SH-SY5Y (cell line): ENCODE data around the gene INPP4A.

Experiments used
- GATA2 ChIP-seq: IDR thresholded peaks from 2 replicates; pipeline ENCODE4 v1.6.1; 2011; ENCODE audit warnings: mild to moderate bottlenecking, low read depth, low read length
- GATA3 ChIP-seq: IDR thresholded peaks from 2 replicates; pipeline ENCODE4 v1.6.1; 2011; ENCODE audit warnings: low read depth, mild to moderate bottlenecking, low read length, moderate library complexity

- no peak for TF ChIP-seq GATA2
- TF ChIP-seq GATA3, result no peak
Measured at GRCh38 chr2:98458667-98459380, 14.2 kb downstream of the INPP4A start.
